CD14-positive monocyte (primary cell): Measurements from ENCODE around the gene FNDC3B. TPM values are rescaled to one million over a fixed set of nuclear protein-coding genes. Genes with fewer than 3 reads are reported as not detected.
A peak's percentile ranks its signal among the peaks of the same experiment; 100 is the strongest.
"Not testable (repeated sequence)": the region's sequence is repeated elsewhere in the genome, so short reads cannot be mapped to it uniquely, and the experiment has no call there.

ENCODE experiments used
- DNase-seq, 3 donors: peaks; one replicate each; pipeline ENCODE4 v3.0.0-alpha.2; 2011 to 2022
- H2AFZ ChIP-seq: 2 replicates; pipeline ENCODE4 v1.6.0; 2012; ENCODE audit warnings: mild to moderate bottlenecking, low read depth, low read length, inconsistent platforms; ENCODE audit not compliant: insufficient read depth, poor library complexity, severe bottlenecking
- H3K27ac ChIP-seq, 2 donors: 1 replicate in 1 of 2; 2 replicates in 1 of 2; pipeline ENCODE4 v1.5.1; 2012 to 2013; ENCODE audit warnings: low read length in 2 of 2, control low read depth in 1 of 2, inconsistent platforms in 1 of 2, low read depth in 1 of 2, mild to moderate bottlenecking in 1 of 2
- H3K27me3 ChIP-seq, 2 donors: one replicate each; pipeline versions ENCODE4 v1.6.0 to v1.6.1; 2011 to 2013; ENCODE audit warnings: low read length in 2 of 2; ENCODE audit not compliant: control insufficient read depth in 2 of 2, insufficient read depth in 2 of 2
- H3K36me3 ChIP-seq, 2 donors: replicated peaks in 1 of 2; 1 replicate in 1 of 2; 2 replicates in 1 of 2; pipeline versions ENCODE4 v1.5.1 to v1.6.1; 2012 to 2013; ENCODE audit warnings: low read length in 2 of 2, control low read depth in 1 of 2, inconsistent platforms in 1 of 2, mild to moderate bottlenecking in 1 of 2; ENCODE audit not compliant: insufficient read depth in 2 of 2, control insufficient read depth in 1 of 2
- H3K4me1 ChIP-seq, 2 donors: 1 replicate in 1 of 2; 2 replicates in 1 of 2; pipeline versions ENCODE4 v1.5.1 to v1.6.1; 2012 to 2013; ENCODE audit warnings: low read length in 2 of 2, control low read depth in 1 of 2, inconsistent platforms in 1 of 2, mild to moderate bottlenecking in 1 of 2, moderate library complexity in 1 of 2; ENCODE audit not compliant: insufficient read depth in 2 of 2, control insufficient read depth in 1 of 2
- H3K4me2 ChIP-seq: replicated peaks from 2 replicates; pipeline ENCODE3; 2012; ENCODE audit warnings: low read length, moderate library complexity, mild to moderate bottlenecking; ENCODE audit not compliant: poor library complexity, severe bottlenecking; ENCODE audit errors: extremely low read depth
- H3K4me3 ChIP-seq, 3 experiments: fragments of 200-600 bp in 1 of 3; sonication (generic) in 1 of 3; replicated peaks in 1 of 3; 1 replicate in 2 of 3; 2 replicates in 1 of 3; pipeline ENCODE4 v1.5.1; 2011 to 2013; ENCODE audit warnings: low read length in 3 of 3, mild to moderate bottlenecking in 3 of 3, control low read depth in 2 of 3, low read depth in 2 of 3, inconsistent platforms in 1 of 3, moderate library complexity in 1 of 3
- H3K79me2 ChIP-seq: 2 replicates; pipeline ENCODE4 v1.6.0; 2012; ENCODE audit warnings: mild to moderate bottlenecking, control low read depth, inconsistent platforms, low read length, moderate library complexity; ENCODE audit not compliant: insufficient read depth
- H3K9ac ChIP-seq: 2 replicates; pipeline ENCODE4 v1.6.0; 2017; ENCODE audit warnings: low read length, mild to moderate bottlenecking; ENCODE audit not compliant: insufficient read depth, poor library complexity, severe bottlenecking
- H3K9me3 ChIP-seq, 2 donors: replicated peaks in 1 of 2; 1 replicate in 1 of 2; 2 replicates in 1 of 2; pipeline versions ENCODE4 v1.5.1 to v1.6.1; 2012 to 2013; ENCODE audit warnings: low read length in 2 of 2, control low read depth in 1 of 2; ENCODE audit not compliant: control insufficient read depth in 1 of 2, insufficient read depth in 1 of 2
- H4K20me1 ChIP-seq: 2 replicates; pipeline ENCODE4 v1.6.0; 2012; ENCODE audit warnings: mild to moderate bottlenecking, low read length, control low read depth, moderate library complexity; ENCODE audit not compliant: insufficient read depth
- H3K27ac Mint-ChIP-seq, 7 donors: one replicate each; pipeline ENCODE4 v1.8.0; 2020; ENCODE audit warnings: mild to moderate bottlenecking in 7 of 7, mixed read lengths in 7 of 7, moderate library complexity in 6 of 7, inconsistent platforms in 2 of 7
- H3K27me3 Mint-ChIP-seq, 3 donors: one replicate each; pipeline ENCODE4 v1.8.0; 2021 to 2022; ENCODE audit warnings: low read depth in 3 of 3, mild to moderate bottlenecking in 3 of 3, mixed read lengths in 3 of 3, moderate library complexity in 3 of 3, inconsistent platforms in 1 of 3
- H3K36me3 Mint-ChIP-seq, 2 donors: one replicate each; pipeline ENCODE4 v1.8.0; 2020; ENCODE audit warnings: mixed read lengths in 2 of 2, inconsistent platforms in 1 of 2, mild to moderate bottlenecking in 1 of 2
- H3K4me1 Mint-ChIP-seq: one replicate; pipeline ENCODE4 v1.8.0; 2020; ENCODE audit warnings: mild to moderate bottlenecking, mixed read lengths
- H3K4me3 Mint-ChIP-seq, 2 donors: one replicate each; pipeline ENCODE4 v1.8.0; 2020; ENCODE audit warnings: mild to moderate bottlenecking in 2 of 2, mixed read lengths in 2 of 2, moderate library complexity in 1 of 2
- H3K9me3 Mint-ChIP-seq, 7 donors: one replicate each; pipeline ENCODE4 v1.8.0; 2020 to 2022; ENCODE audit warnings: mixed read lengths in 7 of 7, mild to moderate bottlenecking in 6 of 7, moderate library complexity in 6 of 7, inconsistent platforms in 2 of 7
- WGBS: methylation state at CpG from one replicate; pipeline ENCODE4 v1.1.5; 2013; ENCODE audit warnings: missing lambda C conversion rate; ENCODE audit not compliant: insufficient coverage; 5-methylcytosine and 5-hydroxymethylcytosine counted together
- intact Hi-C, 2 donors: fragments of 100-400 bp; cut with micrococcal nuclease; formaldehyde crosslinking; loops; one replicate each; pipeline versions ENCODE4 v1.15.0 to v1.15.1; 2023
- polyA plus RNA-seq, 3 donors: library from polyadenylated mRNA; depleted of rRNA in 1 of 3; unstranded in 2 of 3; stranded (reverse) in 1 of 3; fragments of 300-500 nt in 2 of 3; fragments of >200 nt in 1 of 3; fragmentation: Illumina TruSeq in 2 of 3; gene quantifications; 1 replicate in 2 of 3; 2 replicates in 1 of 3; pipeline ENCODE4 v1.2.3, GENCODE V29; 2012 to 2021
- TF ChIP-seq, protein P1 (sequence below): fragments of 200-600 bp; IDR thresholded peaks from one replicate; pipeline ENCODE4 v1.8.0; 2022; ENCODE audit warnings: antibody characterized with exemption, mild to moderate bottlenecking

Gene FNDC3B
- polyA plus RNA-seq, 3 donors, result 19.6 to 36.1 (median 25.7) TPM

DNA sequence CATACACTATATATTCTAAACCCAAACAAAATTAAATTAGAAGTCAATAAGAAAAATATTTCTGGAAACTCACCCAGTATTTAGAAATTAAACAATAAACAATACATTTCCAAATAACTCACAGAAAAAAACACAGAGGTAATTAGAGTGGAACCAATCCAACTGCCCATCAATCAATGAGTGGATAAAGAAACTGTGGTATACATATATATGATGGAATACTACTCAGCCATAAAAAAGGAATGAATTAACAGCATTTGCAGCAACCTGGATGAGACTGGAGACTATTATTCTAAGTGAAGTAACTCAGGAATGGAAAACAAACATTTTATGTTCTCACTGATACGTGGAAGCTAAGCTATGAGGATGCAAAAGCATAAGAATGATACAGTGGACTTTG is 37.8 kb upstream of the FNDC3B start:
- H3K27me3 Mint-ChIP-seq, H2AFZ ChIP-seq, H3K36me3 Mint-ChIP-seq, intact Hi-C loops, H3K9me3 ChIP-seq, H3K4me2 ChIP-seq, H3K9ac ChIP-seq, H3K4me3 ChIP-seq, H3K27me3 ChIP-seq, H3K79me2 ChIP-seq, H3K4me1 Mint-ChIP-seq, H3K36me3 ChIP-seq, H3K27ac ChIP-seq, H4K20me1 ChIP-seq, DNase-seq, H3K4me3 Mint-ChIP-seq, H3K4me1 ChIP-seq, H3K27ac Mint-ChIP-seq: not testable (repeated sequence)
- H3K9me3 Mint-ChIP-seq, result peaks cover 3 to 13% (median 7%) of the 10 kb centered on the region in 7 donors
- 80% methylated on average over 1 of the region's 1 CpG for WGBS

DNA sequence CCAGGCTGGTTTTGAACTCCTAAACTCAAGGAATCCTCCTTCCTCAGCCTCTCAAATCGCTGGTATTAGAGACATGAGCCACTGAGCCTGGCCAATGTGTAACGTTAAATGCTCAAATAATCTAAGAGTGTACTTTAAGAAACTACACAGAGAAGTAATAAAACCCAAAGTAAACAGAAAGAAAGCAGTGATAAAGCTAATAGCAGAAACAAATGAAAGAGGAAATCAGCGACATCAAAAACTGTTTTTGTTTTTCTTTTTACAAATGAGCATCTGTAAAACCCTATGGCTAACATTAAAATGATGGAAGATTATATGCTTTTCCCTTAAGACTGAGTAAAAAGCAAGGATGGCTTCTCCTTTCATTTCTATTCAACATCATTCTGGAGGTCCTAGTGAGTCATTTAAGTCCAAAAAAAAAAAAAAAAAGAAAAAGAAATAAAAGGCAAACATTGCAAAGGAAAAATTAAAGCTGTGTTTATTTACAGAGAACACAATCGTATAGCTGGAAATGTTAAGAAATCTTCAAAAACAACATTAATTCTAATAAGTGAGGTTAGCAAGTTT is 36.8 kb upstream of the FNDC3B start:
- no CpG with 5 or more reads among the region's 4 CpGs for WGBS

More for the DNA sequence above, 36.8 kb upstream of the FNDC3B start:
- peaks cover 14% of the 10 kb centered on the region for H3K4me1 Mint-ChIP-seq
- H3K27me3 Mint-ChIP-seq, result peaks cover 0 to 3% (median 2%) of the 10 kb centered on the region in 3 donors
- peaks cover 0 to 5% (median 2%) of the 10 kb centered on the region in 7 donors for H3K9me3 Mint-ChIP-seq
- H3K9me3 ChIP-seq, result no peaks in the 10 kb centered on the region
- no peak for DNase-seq
- no peaks in the 10 kb centered on the region for H3K79me2 ChIP-seq
- H3K27me3 ChIP-seq, result no peaks in the 10 kb centered on the region
- H3K36me3 Mint-ChIP-seq, result no peaks in the 10 kb centered on the region
- H3K36me3 ChIP-seq, result no peaks in the 10 kb centered on the region
- H4K20me1 ChIP-seq, result no peaks in the 10 kb centered on the region
- no peak overlapping the region for H3K9ac ChIP-seq
- TF ChIP-seq, protein P1, sequence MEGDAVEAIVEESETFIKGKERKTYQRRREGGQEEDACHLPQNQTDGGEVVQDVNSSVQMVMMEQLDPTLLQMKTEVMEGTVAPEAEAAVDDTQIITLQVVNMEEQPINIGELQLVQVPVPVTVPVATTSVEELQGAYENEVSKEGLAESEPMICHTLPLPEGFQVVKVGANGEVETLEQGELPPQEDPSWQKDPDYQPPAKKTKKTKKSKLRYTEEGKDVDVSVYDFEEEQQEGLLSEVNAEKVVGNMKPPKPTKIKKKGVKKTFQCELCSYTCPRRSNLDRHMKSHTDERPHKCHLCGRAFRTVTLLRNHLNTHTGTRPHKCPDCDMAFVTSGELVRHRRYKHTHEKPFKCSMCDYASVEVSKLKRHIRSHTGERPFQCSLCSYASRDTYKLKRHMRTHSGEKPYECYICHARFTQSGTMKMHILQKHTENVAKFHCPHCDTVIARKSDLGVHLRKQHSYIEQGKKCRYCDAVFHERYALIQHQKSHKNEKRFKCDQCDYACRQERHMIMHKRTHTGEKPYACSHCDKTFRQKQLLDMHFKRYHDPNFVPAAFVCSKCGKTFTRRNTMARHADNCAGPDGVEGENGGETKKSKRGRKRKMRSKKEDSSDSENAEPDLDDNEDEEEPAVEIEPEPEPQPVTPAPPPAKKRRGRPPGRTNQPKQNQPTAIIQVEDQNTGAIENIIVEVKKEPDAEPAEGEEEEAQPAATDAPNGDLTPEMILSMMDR, result no peak
- H3K4me3 Mint-ChIP-seq, result no peak overlapping the region
- peaks cover 6 to 9% of the 10 kb centered on the region in 2 donors for H3K4me1 ChIP-seq
- peak overlapping the region; percentile 24 for H2AFZ ChIP-seq
- H3K27ac ChIP-seq, result no peak overlapping the region
- intact Hi-C loops, result no loop called here
- no peak overlapping the region for H3K27ac Mint-ChIP-seq
- H3K4me2 ChIP-seq, result no peak overlapping the region
- H3K4me3 ChIP-seq, result no peak overlapping the region
